GM15510 (cell line): ENCODE data around the gene PPP1R3D.

Experiments
- POLR2A ChIP-seq: IDR thresholded peaks from 3 replicates; pipeline ENCODE4 v1.6.1; 2011; ENCODE audit warnings: borderline replicate concordance; ENCODE audit not compliant: insufficient read length; ENCODE audit errors: extremely low read depth

PPP1R3D gene

DNA sequence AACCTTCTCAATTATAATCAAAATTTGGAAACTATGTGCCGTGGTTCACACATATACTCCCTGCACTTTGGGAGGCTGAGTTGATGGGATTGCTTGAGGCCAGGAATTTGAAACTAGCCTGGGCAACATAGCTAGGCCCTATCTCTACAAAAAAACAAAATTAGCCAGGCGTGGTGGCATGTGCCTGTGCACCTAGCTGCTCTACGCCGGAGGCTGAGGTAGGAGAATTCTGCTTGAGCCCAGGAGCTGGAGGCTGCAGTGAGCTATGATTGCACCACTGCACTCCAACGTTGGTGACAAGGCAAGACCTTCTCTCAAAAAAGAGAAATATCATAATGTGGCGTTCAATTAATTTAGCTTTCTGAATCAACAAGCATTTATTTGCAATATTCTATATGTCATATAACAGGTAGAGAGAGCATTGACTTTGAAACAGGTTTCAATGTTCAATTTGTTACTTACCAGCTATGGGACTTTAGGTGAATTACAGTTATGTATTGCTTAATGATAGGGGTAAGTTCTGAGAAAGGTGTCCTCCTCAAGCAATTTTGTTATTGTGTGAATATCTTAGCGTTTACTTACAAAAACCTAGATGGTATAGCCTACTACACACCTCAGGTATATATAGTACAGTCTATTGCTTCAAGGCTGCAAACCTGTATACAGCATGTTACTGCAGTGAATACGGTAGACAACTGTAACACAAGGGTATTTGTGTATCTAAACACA, 4.5 kb downstream of the PPP1R3D start:
- TF ChIP-seq POLR2A = no peak

DNA sequence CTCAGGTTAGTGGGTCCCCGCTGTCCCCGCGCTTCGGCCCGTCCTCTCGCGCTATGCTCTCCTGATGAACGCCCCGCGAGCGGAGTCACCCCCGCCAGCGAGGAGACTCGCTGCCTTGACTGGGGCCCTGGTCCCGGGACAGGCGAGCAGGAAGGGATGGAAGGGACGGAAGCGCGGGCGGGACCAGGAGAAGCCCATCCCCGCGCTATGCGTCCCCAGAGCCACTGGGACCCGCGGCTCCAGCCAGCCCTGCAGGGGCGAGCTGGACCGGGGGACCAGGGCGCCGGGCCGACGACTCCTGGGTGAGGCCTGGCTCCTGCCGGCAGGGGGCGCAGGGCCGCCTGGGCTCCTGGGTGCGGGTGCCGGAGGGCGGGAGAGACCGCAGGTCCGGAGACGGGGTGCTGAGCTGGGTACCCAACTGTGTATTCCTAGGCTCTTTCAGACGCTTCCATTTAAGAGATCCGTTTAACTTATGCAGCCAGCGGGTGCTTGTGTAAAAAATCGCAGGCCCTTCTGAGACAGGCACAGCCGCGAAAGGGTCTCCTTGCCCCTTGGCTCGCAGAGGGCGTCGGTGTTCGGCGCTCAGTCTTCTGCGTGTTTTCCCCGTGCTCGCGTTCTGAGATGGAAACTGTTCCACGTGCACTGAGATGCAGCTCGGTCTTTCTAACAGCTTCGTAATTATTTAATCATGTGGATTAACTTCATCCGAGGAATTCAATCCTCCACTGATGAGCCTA, 6.1 kb downstream of the PPP1R3D start:
- TF ChIP-seq POLR2A = no peak

DNA sequence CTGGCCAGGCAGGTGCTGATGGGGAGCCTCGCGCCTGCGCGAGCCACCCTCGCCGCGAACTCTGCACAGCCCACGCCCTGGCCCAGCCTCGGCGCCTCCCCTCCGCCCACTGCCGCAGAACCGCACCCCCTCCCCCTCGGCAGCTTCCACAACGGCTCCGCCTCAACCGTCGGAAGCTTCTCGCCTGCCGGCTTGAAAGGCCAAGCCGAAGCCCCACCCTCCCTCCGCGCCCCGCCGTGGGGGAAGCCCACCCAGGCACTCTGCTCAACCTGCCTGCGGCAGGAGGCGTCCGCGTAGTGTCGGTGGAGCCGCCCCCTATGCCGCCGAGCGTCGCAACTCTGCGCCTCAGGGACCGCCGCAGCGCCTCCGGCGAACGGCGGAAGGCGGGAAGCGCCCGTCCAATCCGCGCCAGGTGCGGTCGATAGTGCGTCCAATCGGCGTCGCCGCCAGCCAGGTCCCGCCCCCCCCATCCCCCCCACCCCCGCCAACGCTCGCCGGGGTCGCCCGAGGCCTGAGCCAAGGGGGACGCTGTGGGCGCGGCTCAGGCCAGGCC, 6.7 kb downstream of the PPP1R3D start, which contains the start of gene SYCP2:
Gene SYCP2 (minus strand): TSS at position 342 of the 553 bp plus-strand sequence. CDS start 11,224 bp downstream, outside the sequence.
- TF ChIP-seq POLR2A = no peak

DNA sequence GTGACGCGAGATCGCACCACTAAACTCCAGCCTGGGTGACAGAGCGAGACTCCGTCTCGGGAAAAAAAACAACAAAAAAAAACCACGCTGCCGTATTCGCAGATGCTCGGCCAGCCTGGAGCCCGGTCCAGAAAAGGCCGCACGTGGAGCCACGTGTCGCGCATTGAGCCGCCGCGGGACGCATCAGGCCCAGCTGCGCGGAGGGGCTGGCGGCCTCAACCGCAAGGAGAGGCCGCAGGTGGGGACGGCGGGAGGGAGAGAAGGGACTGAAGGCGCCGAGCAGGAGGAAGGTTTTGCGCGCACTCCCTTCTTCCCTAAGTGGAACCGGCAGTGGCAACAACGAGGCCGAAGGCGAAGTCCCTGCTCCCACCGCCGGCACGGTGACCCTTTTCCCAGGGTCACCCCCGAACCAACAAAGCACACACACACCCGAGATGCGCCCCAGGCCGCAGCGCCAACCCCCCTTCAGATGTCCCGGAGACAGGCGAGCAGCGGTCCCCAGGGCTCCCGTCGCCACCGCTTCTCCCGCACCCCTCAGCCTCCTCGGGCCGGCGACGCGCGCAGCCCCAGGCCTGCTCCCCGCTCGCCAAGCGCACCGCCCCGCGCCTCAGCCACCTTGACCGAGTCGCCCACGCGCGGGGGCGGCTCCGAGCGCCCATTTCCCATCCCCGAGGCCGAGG, 7.3 kb downstream of the PPP1R3D start:
- no peak for TF ChIP-seq POLR2A

DNA sequence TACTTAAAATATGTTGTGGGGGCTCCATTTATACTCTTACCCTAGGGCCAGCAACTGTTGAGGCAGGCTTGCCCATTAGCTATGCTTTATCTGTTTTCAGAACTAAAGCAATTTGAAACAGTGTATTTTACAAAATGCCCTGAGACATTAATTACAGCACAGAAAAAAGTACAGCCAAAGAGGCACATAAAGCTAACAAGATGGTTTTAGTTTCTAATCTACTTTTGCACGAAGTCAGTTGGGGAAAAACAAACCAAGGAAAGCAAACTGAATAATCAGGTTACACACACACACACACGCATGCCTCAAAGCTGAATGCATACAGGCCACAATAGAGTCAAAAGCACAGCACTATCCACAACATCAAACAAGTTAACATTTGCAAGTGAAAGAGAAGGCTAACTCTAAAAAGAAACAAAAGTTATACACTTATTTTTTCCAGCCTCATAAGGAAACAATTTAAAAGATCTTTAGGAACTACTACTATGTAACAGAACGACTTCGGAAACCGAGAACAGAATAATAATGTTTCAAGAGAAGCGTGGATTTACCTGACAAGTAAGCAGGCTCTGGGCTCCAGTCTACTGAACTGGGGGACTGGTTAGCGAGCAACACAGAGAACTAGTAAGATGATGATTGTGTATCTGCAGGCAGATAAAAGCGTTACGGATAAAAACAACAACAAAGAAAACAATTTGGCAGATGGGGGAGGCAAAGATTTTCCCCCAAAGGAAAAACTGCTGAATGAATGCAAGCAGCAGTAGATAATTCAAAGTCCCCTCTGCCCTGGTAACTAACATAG, 8.4 kb downstream of the PPP1R3D start:
- no peak for TF ChIP-seq POLR2A

DNA sequence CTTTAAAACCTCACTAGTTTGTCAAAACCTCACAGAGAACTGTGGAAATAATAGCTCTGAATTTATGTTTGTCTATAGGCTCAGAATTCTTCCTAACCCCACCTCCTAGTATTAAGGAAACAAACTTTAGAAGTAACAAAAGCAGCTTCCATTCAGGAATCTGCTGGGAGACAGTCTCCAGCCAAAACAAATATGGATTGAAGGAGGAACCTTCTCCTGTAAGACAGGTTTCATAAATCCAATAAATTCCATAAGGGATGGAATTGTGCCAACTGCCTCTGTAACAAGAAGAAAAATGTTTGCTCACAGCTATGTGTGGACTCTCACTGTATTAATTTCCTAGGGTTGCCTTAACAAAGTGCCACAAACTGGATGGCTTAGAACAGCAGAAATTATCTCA, 14.2 kb downstream of the PPP1R3D start:
- no peak for TF ChIP-seq POLR2A

DNA sequence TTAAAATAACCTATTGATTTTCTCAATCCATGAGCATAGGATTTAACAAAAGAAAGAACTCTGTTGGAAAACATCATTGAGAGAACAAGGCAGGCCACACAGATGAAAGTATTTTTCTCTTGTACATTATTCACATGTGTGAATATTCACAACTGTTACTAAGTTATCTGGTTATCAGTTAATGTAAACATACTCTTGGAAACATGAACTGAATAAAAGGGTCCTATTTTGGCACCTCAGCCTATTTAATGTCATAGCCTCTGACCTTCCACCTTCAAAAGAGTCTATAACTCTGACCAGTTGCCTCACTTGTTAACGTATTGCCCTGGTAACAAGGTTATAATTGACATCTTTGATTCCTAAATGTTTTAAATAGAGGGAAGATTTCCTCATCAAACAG, 14.7 kb downstream of the PPP1R3D start:
- TF ChIP-seq POLR2A = no peak

DNA sequence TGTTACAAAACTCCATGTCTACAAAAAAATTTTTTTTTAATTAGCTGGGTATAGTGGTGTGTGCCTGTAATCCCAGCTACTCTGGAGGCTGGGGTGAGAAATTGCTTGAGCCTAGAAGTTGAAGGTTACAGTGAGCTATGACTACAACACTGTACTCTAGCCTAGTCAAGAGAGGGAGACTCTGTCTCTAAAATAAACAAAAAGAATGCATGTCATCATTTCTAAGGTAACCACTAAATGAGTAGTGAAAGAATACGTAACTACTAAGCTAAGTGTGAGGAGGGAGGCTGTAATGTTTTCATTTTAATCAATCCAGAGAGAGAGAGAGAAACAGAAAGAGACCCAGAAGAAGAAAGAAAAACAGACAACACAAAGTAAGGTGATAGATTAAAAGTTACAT, 16.6 kb downstream of the PPP1R3D start:
- TF ChIP-seq POLR2A = no peak

DNA sequence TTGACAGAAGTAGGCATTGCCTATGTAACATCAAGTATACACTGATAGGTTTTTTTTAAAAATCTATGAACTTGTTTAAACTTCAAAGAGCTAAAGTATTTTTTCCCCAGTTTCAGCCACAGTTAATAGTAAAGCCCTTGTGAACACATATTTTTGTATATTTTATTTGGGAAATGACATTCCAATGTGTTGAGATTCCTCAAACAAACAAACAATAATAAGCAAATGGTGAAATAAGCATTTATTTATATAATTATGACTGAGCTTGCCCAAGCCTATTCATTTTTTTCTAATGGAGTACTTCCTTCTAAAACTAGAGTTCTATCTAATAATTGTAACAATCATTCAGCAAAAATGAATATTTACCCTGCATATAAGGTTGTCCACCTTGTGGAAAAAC, 19.2 kb downstream of the PPP1R3D start:
- no peak for TF ChIP-seq POLR2A

DNA sequence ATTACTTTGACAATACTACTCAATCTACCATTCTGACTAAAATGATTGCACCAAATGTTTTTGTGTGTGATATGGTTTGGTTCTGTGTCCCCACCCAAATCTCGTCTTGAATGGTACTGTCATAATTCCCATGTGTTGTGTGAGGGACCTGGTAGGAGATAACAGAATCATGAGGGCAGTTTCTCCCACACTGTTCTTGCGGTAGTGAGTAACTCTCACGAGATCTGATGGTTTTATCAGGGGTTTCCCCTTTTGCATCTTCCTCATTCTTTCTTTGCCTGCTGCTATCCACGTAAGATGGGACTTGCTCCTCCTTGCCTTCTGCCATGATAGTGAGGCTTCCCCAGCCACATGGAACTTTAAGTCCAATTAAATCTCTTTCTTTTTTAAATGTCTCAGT, 27.5 kb downstream of the PPP1R3D start:
- no peak for TF ChIP-seq POLR2A

DNA sequence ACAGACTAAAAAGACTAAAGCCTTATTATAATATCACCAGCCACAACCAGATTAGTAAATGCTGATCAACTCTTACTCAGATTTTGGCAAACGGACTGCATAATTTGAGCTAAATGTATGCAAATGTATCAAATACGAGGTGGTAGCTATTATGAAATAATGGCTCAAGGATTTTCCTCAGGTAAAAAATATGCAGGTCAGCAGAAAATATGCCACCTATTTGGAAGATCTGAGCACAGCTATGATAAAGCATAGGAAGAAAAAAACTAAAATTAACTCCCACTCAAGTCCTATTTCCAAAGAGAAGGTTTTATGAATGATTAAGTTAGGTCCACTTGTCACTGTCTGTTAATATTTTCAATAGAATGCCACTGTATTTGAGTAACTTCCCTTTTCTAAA, 29.1 kb downstream of the PPP1R3D start:
- no peak for TF ChIP-seq POLR2A

DNA sequence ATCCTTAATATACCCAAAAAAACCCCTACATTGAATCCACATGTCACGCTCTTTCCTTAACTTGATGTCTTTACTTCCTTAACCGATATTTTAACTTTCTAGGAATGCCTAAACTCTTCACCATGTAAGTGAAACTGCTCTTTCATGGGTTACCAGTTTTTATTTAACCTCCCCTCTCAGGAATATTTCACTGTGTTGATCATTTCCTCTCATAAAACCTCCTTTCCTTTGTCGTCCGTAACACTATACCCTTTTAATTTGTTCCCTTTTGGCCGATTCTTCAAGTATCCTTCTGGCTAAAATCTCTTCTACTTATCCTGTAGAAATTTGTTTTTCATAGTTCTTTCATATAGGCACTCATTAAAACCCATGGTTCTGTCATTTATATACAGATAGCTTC, 31.2 kb downstream of the PPP1R3D start:
- no peak for TF ChIP-seq POLR2A

DNA sequence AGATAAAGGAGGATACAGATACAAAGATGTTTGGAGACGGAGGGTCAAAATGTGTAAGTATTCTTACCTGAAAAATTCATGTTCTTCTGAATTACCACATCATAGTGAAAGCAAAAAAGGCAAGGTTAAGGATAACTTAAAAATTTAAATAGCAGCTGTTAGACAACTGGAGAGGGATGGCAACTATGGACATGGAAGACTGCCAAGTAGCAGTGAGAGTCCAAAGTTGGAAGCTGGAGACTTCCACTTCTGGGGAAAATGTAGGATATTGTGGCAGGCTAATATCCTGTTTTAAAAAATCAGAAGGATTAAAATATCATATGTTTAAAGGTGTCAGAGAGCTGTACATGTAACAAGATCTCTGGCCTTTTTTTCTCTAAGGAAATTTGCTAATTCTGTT, 36.5 kb downstream of the PPP1R3D start:
- no peak for TF ChIP-seq POLR2A

DNA sequence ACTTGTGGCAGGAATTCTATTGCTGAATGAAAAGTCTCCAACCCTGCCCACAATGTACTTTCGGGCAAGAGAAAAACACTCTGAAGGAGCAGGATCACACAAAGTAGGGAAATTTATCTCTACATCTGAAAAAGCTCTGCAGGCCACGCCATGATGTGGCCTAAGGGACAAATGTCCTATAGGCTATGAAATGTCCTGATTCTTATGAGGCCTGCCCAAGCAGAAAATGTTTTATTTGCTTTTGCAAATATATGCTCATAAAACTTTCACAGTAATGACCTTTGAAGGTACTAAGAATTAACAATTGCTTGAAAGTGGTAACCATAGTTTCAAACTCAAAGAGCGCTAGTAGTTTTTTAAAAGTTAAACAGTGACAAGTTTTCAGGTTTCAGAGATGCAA, 37.6 kb downstream of the PPP1R3D start:
- TF ChIP-seq POLR2A = no peak
